ENCODE measurements around the gene SLC38A2. TPM values are rescaled to one million over a fixed set of nuclear protein-coding genes. Genes with fewer than 3 reads are reported as not detected.
A peak's percentile ranks its signal among the peaks of the same experiment; 100 is the strongest.
"Not testable (repeated sequence)": the region's sequence is repeated elsewhere in the genome, so short reads cannot be mapped to it uniquely, and the experiment has no call there.

SLC38A2 gene
- total and polyA plus RNA-seq, 2 of the 4 experiments (the other 2 are of a cell fraction) = 313 to 881 TPM

DNA sequence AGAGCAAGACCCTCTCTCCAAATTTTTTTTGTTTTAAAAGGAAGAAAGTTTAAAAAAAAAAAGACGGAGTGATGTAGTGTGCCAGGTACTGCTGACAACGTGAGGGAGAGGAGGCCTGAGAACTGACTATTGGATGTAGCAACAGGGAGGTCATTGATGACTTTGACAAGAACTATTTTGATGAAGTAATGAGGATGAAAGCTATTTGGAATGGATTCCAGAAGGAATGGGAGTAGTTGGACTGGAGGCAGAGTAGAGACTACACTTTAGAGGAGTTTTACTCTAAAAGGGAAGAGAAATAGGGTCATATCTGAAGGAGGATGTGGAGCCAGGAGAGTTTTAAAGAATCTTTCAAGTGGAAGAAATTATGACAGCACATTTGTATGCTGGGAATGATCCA lies 27.8 kb upstream of the SLC38A2 start:
- H4K5ac ChIP-seq (ENCODE audit: low read depth, low read length) = no peak overlapping the region; the same call in 1 of the 2 replicates
- no TSS peak for BruUV-seq (replicated peaks)

DNA sequence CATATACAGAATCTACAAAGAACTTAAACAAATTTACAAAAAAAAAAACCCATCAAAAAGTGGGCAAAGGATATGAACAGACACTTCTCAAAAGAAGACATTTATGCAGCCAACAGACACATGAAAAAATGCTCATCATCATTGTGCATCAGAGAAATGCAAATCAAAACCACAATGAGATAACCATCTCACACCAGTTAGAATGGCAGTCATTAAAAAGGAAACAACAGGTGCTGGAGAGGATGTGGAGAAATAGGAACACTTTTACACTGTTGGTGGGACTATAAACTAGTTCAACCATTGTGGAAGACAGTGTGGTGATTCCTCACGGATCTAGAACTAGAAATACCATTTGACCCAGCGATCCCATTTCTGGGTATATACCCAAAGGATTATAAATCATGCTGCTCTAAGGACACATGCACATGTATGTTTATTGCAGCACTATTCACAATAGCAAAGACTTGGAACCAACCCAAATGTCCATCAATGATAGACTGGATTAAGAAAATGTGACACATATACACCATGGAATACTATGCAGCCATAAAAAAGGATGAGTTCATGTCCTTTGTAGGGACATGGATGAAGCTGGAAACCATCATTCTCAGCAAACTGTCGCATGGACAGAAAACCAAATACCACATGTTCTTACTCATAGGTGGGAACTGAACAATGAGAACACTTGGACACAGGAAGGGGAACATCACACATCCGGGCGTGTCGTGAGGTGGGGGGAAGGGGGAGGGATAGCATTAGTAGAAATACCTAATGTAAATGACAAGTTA lies 27.1 kb upstream of the SLC38A2 start:
- H3K23ac ChIP-seq (ENCODE audit: low read depth, low read length); DNase-seq; H3K4me2 ChIP-seq (ENCODE audit: low read depth, low read length); H4K91ac ChIP-seq (ENCODE audit: insufficient read depth, low read depth, low read length); H2AK9ac ChIP-seq (replicated peaks; ENCODE audit: low read depth, low read length, poor library complexity); POLR2A ChIA-PET (ENCODE audit: unreplicated experiment); BruUV-seq (replicated peaks); H3K27ac ChIP-seq (ENCODE audit: insufficient read depth, low read length); H3K36me3 ChIP-seq (ENCODE audit: control insufficient read depth, insufficient read depth, low read length); H3K4ac ChIP-seq (ENCODE audit: low read depth, low read length); H2BK15ac ChIP-seq (ENCODE audit: low read depth, low read length); dilution Hi-C loops (cut with HindIII; ENCODE audit: low sequenced_read_pairs, unreplicated experiment); H3K27me3 ChIP-seq (ENCODE audit: control insufficient read depth, insufficient read depth, low read length); H3K56ac ChIP-seq (ENCODE audit: extremely low read depth, insufficient read depth, low read length); H2AK5ac ChIP-seq (ENCODE audit: low read depth, low read length); H4K5ac ChIP-seq (ENCODE audit: low read depth, low read length); H3K4me3 ChIP-seq (ENCODE audit: insufficient read depth, low read depth, low read length); H3K9me3 ChIP-seq (ENCODE audit: control insufficient read depth, insufficient read depth, low read length); H2BK20ac ChIP-seq (ENCODE audit: low read depth, low read length); H3K9ac ChIP-seq (ENCODE audit: low read depth, low read length); H3K14ac ChIP-seq (replicated peaks; ENCODE audit: low read depth, low read length); in situ Hi-C loops (cut with MboI; ENCODE audit: low sequenced_read_pairs); H2AFZ ChIP-seq (replicated peaks; ENCODE audit: low read length, poor library complexity); ATAC-seq (ENCODE audit: low read depth); H4K20me1 ChIP-seq (ENCODE audit: insufficient read depth, low read length); H3K18ac ChIP-seq (ENCODE audit: low read depth, low read length); H2BK5ac ChIP-seq (ENCODE audit: low read depth, low read length, poor library complexity, severe bottlenecking); H2BK120ac ChIP-seq (ENCODE audit: low read depth, low read length); H4K8ac ChIP-seq (ENCODE audit: low read depth in 2 of 2, low read length in 2 of 2): not testable (repeated sequence)
- intact Hi-C loops (cut with micrococcal nuclease) = loop anchor here (5.0 kb wide), 1 partner anchor 73 kb away; no protein-coding TSS in a partner anchor
- Histone ChIP-seq H3K79me1 (ENCODE audit: low read depth in 1 of 2, low read length in 2 of 2) (peaks cover 10 to 22% of the 10 kb centered on the region in 2 experiments; a peak in 3 of 4 replicates), H3K4me1 (ENCODE audit: control insufficient read depth, insufficient read depth, low read length) (peaks cover 14% of the 10 kb centered on the region), H3K9me1 (ENCODE audit: insufficient read depth, low read length) (peaks cover 17% of the 10 kb centered on the region)
- CTCF ChIA-PET = interaction anchor here (1.7 kb wide), 1 partner anchor 9 kb away, joined by 6 read pairs; no protein-coding TSS in a partner anchor
- no CpG with 5 or more reads among the region's 6 CpGs for WGBS, 2 experiments (ENCODE audit: extremely low coverage in 2 of 2, insufficient read length in 1 of 2)

More for the DNA sequence above, 27.8 kb upstream of the SLC38A2 start:
- Histone ChIP-seq H3K4me2 (ENCODE audit: low read depth, low read length) (no peak overlapping the region), H3K4ac (ENCODE audit: low read depth, low read length) (peak overlapping the region; percentile 93), H3K27ac (ENCODE audit: insufficient read depth, low read length) (no peak overlapping the region), H2AK9ac (replicated peaks; ENCODE audit: low read depth, low read length, poor library complexity) (no peak overlapping the region), H3K9me1 (ENCODE audit: insufficient read depth, low read length) (peaks cover 19% of the 10 kb centered on the region), H3K4me3 (ENCODE audit: insufficient read depth, low read depth, low read length) (no peak overlapping the region), H3K14ac (replicated peaks; ENCODE audit: low read depth, low read length) (peak overlapping the region; percentile 95), H3K36me3 (ENCODE audit: control insufficient read depth, insufficient read depth, low read length) (no peaks in the 10 kb centered on the region), H2BK120ac (ENCODE audit: low read depth, low read length) (peak overlapping the region; percentile 97), H3K23ac (ENCODE audit: low read depth, low read length) (peak overlapping the region; percentile 95; the same call in 1 of the 2 replicates), H3K9me3 (ENCODE audit: control insufficient read depth, insufficient read depth, low read length) (no peaks in the 10 kb centered on the region), H3K79me1 (ENCODE audit: low read depth in 1 of 2, low read length in 2 of 2) (peaks cover 10 to 25% of the 10 kb centered on the region in 2 experiments; a peak in 3 of 4 replicates), H2BK5ac (ENCODE audit: low read depth, low read length, poor library complexity, severe bottlenecking) (peak overlapping the region; percentile 42), H4K20me1 (ENCODE audit: insufficient read depth, low read length) (no peaks in the 10 kb centered on the region), H3K56ac (ENCODE audit: extremely low read depth, insufficient read depth, low read length) (no peak overlapping the region), H3K4me1 (ENCODE audit: control insufficient read depth, insufficient read depth, low read length) (peaks cover 16% of the 10 kb centered on the region), H4K8ac (ENCODE audit: low read depth in 2 of 2, low read length in 2 of 2) (peak overlapping the region; percentile 81 to 85; a peak in 3 of 4 replicates), H3K27me3 (ENCODE audit: control insufficient read depth, insufficient read depth, low read length) (no peaks in the 10 kb centered on the region), H3K18ac (ENCODE audit: low read depth, low read length) (peak overlapping the region; percentile 95; the same call in 1 of the 2 replicates), H3K9ac (ENCODE audit: low read depth, low read length) (no peak overlapping the region), H2BK20ac (ENCODE audit: low read depth, low read length) (peak overlapping the region; percentile 94), H2BK15ac (ENCODE audit: low read depth, low read length) (peak overlapping the region; percentile 82; the same call in 1 of the 3 replicates), H4K91ac (ENCODE audit: insufficient read depth, low read depth, low read length) (peak overlapping the region; percentile 92), H2AK5ac (ENCODE audit: low read depth, low read length) (peak overlapping the region; percentile 98; the same call in 1 of the 2 replicates), H2AFZ (replicated peaks; ENCODE audit: low read length, poor library complexity) (no peak overlapping the region)
- DNase-seq (peak; percentile 70), ATAC-seq (ENCODE audit: low read depth) (no peak)
- in situ Hi-C loops (cut with MboI; ENCODE audit: low sequenced_read_pairs) (no loop called here), intact Hi-C loops (cut with micrococcal nuclease) (loop anchor here (5.0 kb wide), 1 partner anchor 72 kb away; no protein-coding TSS in a partner anchor), dilution Hi-C loops (cut with HindIII; ENCODE audit: low sequenced_read_pairs, unreplicated experiment) (no loop called here)
- CTCF ChIA-PET = interaction anchor here (0.6 to 1.7 kb wide), 2 partner anchors 10 to 108 kb away, joined by 3 to 6 read pairs; no protein-coding TSS in a partner anchor
- 65% methylated on average over 2 of the region's 2 CpGs; no CpG with 5 or more reads in 1 of the 2 experiments for WGBS, 2 experiments (ENCODE audit: extremely low coverage in 2 of 2, insufficient read length in 1 of 2)
- TF ChIP-seq RAD21 (IDR thresholded peaks at IDR 0.05; ENCODE audit: low read length) = no peak
- peak; percentile 72; the same call in 1 of the 2 replicates for TF ChIP-seq CEBPB (IDR thresholded peaks at IDR 0.05; ENCODE audit: low read depth, low read length)
- POLR2A ChIA-PET (ENCODE audit: unreplicated experiment) = no interaction called here

Measured in IMR-90 (cell line).